SK-N-SH treated with all-trans-retinoic acid at 6 μM for 48 hours (cell line): Measurements from ENCODE around the gene LIX1.

Experiments used
- ATAC-seq: fragments of 200-7000 bp; cut with Tn5 transposase; 3 replicates; pipeline ENCODE4 v1.9.1; 2020; ENCODE audit warnings: mild to moderate bottlenecking, moderate library complexity
- BACH2 ChIP-seq: fragments of 250-450 bp; sonication (Bioruptor Pico); IDR thresholded peaks from 2 replicates; pipeline ENCODE4 v1.9.0; 2021; ENCODE audit warnings: mild to moderate bottlenecking, borderline replicate concordance
- CSDC2 ChIP-seq: fragments of 250-450 bp; sonication (Bioruptor Pico); IDR thresholded peaks from 2 replicates; pipeline ENCODE4 v1.5.0; 2020; ENCODE audit warnings: mild to moderate bottlenecking, moderate library complexity
- ESRRG ChIP-seq: fragments of 250-450 bp; sonication (Bioruptor Pico); IDR thresholded peaks from 2 replicates; pipeline ENCODE4 v1.6.1; 2021; ENCODE audit warnings: mild to moderate bottlenecking
- ISL1 ChIP-seq: fragments of 250-450 bp; sonication (Bioruptor Pico); IDR thresholded peaks from 2 replicates; pipeline ENCODE4 v2.1.2; 2022; ENCODE audit warnings: mild to moderate bottlenecking, moderate library complexity
- OSR1 ChIP-seq: fragments of 250-450 bp; sonication (Bioruptor Pico); IDR thresholded peaks from 2 replicates; pipeline ENCODE4 v1.8.0; 2022; ENCODE audit warnings: moderate library complexity, mild to moderate bottlenecking, inconsistent platforms
- PATZ1 ChIP-seq: fragments of 250-450 bp; sonication (Bioruptor Pico); IDR thresholded peaks from 2 replicates; pipeline ENCODE4 v1.8.0; 2020; ENCODE audit warnings: mild to moderate bottlenecking, moderate library complexity, borderline replicate concordance
- POU6F1 ChIP-seq: fragments of 250-450 bp; sonication (Bioruptor Pico); IDR thresholded peaks from 2 replicates; pipeline ENCODE4 v1.8.0; 2021; ENCODE audit warnings: low read depth, mild to moderate bottlenecking, moderate library complexity, borderline replicate concordance
- PPARA ChIP-seq: fragments of 250-450 bp; sonication (Bioruptor Pico); IDR thresholded peaks from 2 replicates; pipeline ENCODE4 v1.5.0; 2020; ENCODE audit warnings: mild to moderate bottlenecking, borderline replicate concordance
- RARB ChIP-seq: fragments of 250-450 bp; sonication (Bioruptor Pico); IDR thresholded peaks from 2 replicates; pipeline ENCODE4 v1.8.0; 2021; ENCODE audit warnings: mild to moderate bottlenecking, moderate library complexity
- SNAI2 ChIP-seq: fragments of 250-450 bp; sonication (Bioruptor Pico); IDR thresholded peaks from 2 replicates; pipeline ENCODE4 v1.5.0; 2020; ENCODE audit warnings: mild to moderate bottlenecking, moderate library complexity
- TCF4 ChIP-seq: fragments of 250-450 bp; sonication (Bioruptor Pico); IDR thresholded peaks from 2 replicates; pipeline ENCODE4 v1.8.0; 2021; ENCODE audit warnings: mild to moderate bottlenecking, moderate library complexity, borderline replicate concordance
- TOX ChIP-seq: fragments of 250-450 bp; sonication (Bioruptor Pico); IDR thresholded peaks from 2 replicates; pipeline ENCODE4 v1.8.0; 2021; ENCODE audit warnings: mild to moderate bottlenecking, moderate library complexity, borderline replicate concordance
- TSHZ2 ChIP-seq: fragments of 250-450 bp; sonication (Bioruptor Pico); IDR thresholded peaks from 2 replicates; pipeline ENCODE4 v1.5.0; 2020; ENCODE audit warnings: mild to moderate bottlenecking, moderate library complexity
- ZC3H10 ChIP-seq: fragments of 250-450 bp; sonication (Bioruptor Pico); IDR thresholded peaks from 2 replicates; pipeline ENCODE4 v1.5.1; 2021; ENCODE audit warnings: mild to moderate bottlenecking, moderate library complexity
- ZFP3 ChIP-seq: fragments of 250-450 bp; sonication (Bioruptor Pico); IDR thresholded peaks from 2 replicates; pipeline ENCODE4 v1.5.0; 2020; ENCODE audit warnings: mild to moderate bottlenecking, moderate library complexity
- ZFP30 ChIP-seq: fragments of 450-650 bp; formaldehyde crosslinking; IDR thresholded peaks from 2 replicates; pipeline ENCODE4 v1.5.0; 2022; ENCODE audit warnings: mild to moderate bottlenecking, moderate library complexity
- ZNF565 ChIP-seq: fragments of 450-650 bp; formaldehyde crosslinking; conservative IDR thresholded peaks from 2 replicates; pipeline ENCODE4 v1.5.0; 2020; ENCODE audit warnings: low read depth, mild to moderate bottlenecking, moderate library complexity
- ZNF70 ChIP-seq: fragments of 450-650 bp; formaldehyde crosslinking; IDR thresholded peaks from 2 replicates; pipeline ENCODE4 v1.5.0; 2020; ENCODE audit warnings: mild to moderate bottlenecking, moderate library complexity
- ZNF8 ChIP-seq: fragments of 450-650 bp; formaldehyde crosslinking; IDR thresholded peaks from 2 replicates; pipeline ENCODE4 v1.5.0; 2020; ENCODE audit warnings: mild to moderate bottlenecking, moderate library complexity

Gene LIX1

GRCh38 chr5:97088774-97089148 is 53.6 kb downstream of the LIX1 start:
- TF ChIP-seq POU6F1 (CRISPR knock-in tag) (no peak), ZC3H10 (no peak), CSDC2 (no peak), PPARA (CRISPR knock-in tag) (no peak), ZFP3 (CRISPR knock-in tag) (no peak), PATZ1 (no peak), ZFP30 (CRISPR knock-in tag) (no peak), ZNF8 (CRISPR knock-in tag) (no peak), OSR1 (CRISPR knock-in tag) (no peak), BACH2 (CRISPR knock-in tag) (no peak), ISL1 (CRISPR knock-in tag) (no peak), TSHZ2 (CRISPR knock-in tag) (no peak), SNAI2 (CRISPR knock-in tag) (no peak)
- ATAC-seq, result no peak

GRCh38 chr5:97087138-97087537 is 55.3 kb downstream of the LIX1 start:
- ATAC-seq, result no peak
- no peak for TF ChIP-seq TOX (CRISPR knock-in tag)
- TF ChIP-seq ESRRG (CRISPR knock-in tag), result no peak
- no peak for TF ChIP-seq TCF4 (CRISPR knock-in tag)
- TF ChIP-seq RARB (CRISPR knock-in tag), result no peak
- TF ChIP-seq POU6F1 (CRISPR knock-in tag), result no peak
- TF ChIP-seq TSHZ2 (CRISPR knock-in tag), result no peak
- no peak for TF ChIP-seq OSR1 (CRISPR knock-in tag)
- TF ChIP-seq ZNF8 (CRISPR knock-in tag), result no peak
- no peak for TF ChIP-seq ZNF70 (CRISPR knock-in tag)
- no peak for TF ChIP-seq ZNF565
- no peak for TF ChIP-seq BACH2 (CRISPR knock-in tag)
- TF ChIP-seq ZFP30 (CRISPR knock-in tag), result no peak
- TF ChIP-seq SNAI2 (CRISPR knock-in tag), result no peak
- TF ChIP-seq, all 23 proteins: peak for 0
